Measurements from ENCODE around the gene ATF1. TPM values are rescaled to one million over a fixed set of nuclear protein-coding genes. Genes with fewer than 3 reads are reported as not detected.

The ATF1 gene
- 25.0 and 34.2 TPM in 2 replicates for polyA plus RNA-seq (2012; rRNA removed)
- polyA plus RNA-seq (2012; cell fraction: cytosol; rRNA removed) = 24.0 and 24.6 TPM in 2 replicates
- polyA plus RNA-seq (2012; cell fraction: nucleus; rRNA removed) = 14.2 and 21.5 TPM in 2 replicates

- Histone ChIP-seq H3K4me2 (peak within 1 kb of the TSS; percentile 90), H3K27ac (ENCODE audit: low read depth in 2 of 2, low read length in 1 of 2) (peak within 1 kb of the TSS; percentile 91 to 93), H4K20me1 (ENCODE audit: insufficient read depth) (peaks cover 14% of the 10 kb centered on the region), H3K9me3 (no peaks in the 10 kb centered on the region), H3K79me2 (ENCODE audit: insufficient read depth) (peaks cover 52% of the 10 kb centered on the region), H3K9ac (peak within 1 kb of the TSS; percentile 94), H3K36me3 (replicated peaks in 1 of 2; ENCODE audit: control insufficient read depth in 1 of 2, insufficient read depth in 2 of 2, low read length in 1 of 2) (no peaks in the 10 kb centered on the region), H3K9me2 (no peaks in the 10 kb centered on the region), H3F3A (replicated peaks; ENCODE audit: insufficient read depth) (peaks cover 3% of the 10 kb centered on the region), H3K27me3 (ENCODE audit: insufficient read depth) (no peaks in the 10 kb centered on the region), H2AFZ (ENCODE audit: low read depth) (peak within 1 kb of the TSS; percentile 96), H3K4me1 (ENCODE audit: control insufficient read depth in 1 of 2, insufficient read depth in 2 of 2, low read depth in 1 of 2, low read length in 1 of 2) (peaks cover 8 to 9% of the 10 kb centered on the region in 2 experiments; a peak in 1 of 4 replicates), H3K4me3 (ENCODE audit: low read depth in 2 of 2, low read length in 1 of 2) (peak within 1 kb of the TSS; percentile 71 to 73)
- CTCF ChIA-PET = interaction anchor here (0.6 to 3.4 kb wide), 12 partner anchors 15 to 620 kb away, joined by 3 to 32 read pairs (median 4); partner anchors contain the start of genes DIP2B and SLC11A2
- under 1% methylated on average over 12 of the region's 51 CpGs for WGBS (ENCODE audit: low lambda C conversion rate)
- TF ChIP-seq PBX3 (IDR thresholded peaks at IDR 0.05) = peak; percentile 10; the same call in 1 of the 2 replicates
- TF ChIP-seq EZH2phosphoT487 (IDR thresholded peaks at IDR 0.05; ENCODE audit: borderline replicate concordance, low read depth) = no peak
- TF ChIP-seq TCF12 (IDR thresholded peaks at IDR 0.05) = no peak
- TF ChIP-seq, protein P1, sequence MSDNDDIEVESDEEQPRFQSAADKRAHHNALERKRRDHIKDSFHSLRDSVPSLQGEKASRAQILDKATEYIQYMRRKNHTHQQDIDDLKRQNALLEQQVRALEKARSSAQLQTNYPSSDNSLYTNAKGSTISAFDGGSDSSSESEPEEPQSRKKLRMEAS (IDR thresholded peaks at IDR 0.05; ENCODE audit: low read depth) = peak; percentile 95
- TF ChIP-seq GABPA (IDR thresholded peaks at IDR 0.05; ENCODE audit: low read depth) = peak; percentile 18; the same call in 1 of the 2 replicates
- TF ChIP-seq TAF1 (IDR thresholded peaks at IDR 0.05; ENCODE audit: borderline replicate concordance, low read depth, low read length) = peak; percentile 81
- TF ChIP-seq, protein P2, sequence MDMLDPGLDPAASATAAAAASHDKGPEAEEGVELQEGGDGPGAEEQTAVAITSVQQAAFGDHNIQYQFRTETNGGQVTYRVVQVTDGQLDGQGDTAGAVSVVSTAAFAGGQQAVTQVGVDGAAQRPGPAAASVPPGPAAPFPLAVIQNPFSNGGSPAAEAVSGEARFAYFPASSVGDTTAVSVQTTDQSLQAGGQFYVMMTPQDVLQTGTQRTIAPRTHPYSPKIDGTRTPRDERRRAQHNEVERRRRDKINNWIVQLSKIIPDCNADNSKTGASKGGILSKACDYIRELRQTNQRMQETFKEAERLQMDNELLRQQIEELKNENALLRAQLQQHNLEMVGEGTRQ (IDR thresholded peaks at IDR 0.05; ENCODE audit: borderline replicate concordance, low read depth, low read length) = peak; percentile 85
- peak; percentile 82 for TF ChIP-seq MXI1 (IDR thresholded peaks at IDR 0.05; ENCODE audit: low read depth, low read length)
- no peak for TF ChIP-seq SMC3 (IDR thresholded peaks at IDR 0.05; ENCODE audit: low read depth, low read length)
- peak; percentile 93 for TF ChIP-seq POLR2AphosphoS5 (IDR thresholded peaks at IDR 0.05; ENCODE audit: low read depth, low read length)
- no peak for TF ChIP-seq GATA2 (CRISPR knock-in tag; IDR thresholded peaks at IDR 0.05)
- TF ChIP-seq NFIC (IDR thresholded peaks at IDR 0.05; ENCODE audit: borderline replicate concordance) = no peak
- TF ChIP-seq YY1 (IDR thresholded peaks at IDR 0.05; ENCODE audit: low read depth) = peak; percentile 94
- no peak for TF ChIP-seq ELF1 (IDR thresholded peaks at IDR 0.05)
- TF ChIP-seq CHD2 (IDR thresholded peaks at IDR 0.05; ENCODE audit: low read length, partially characterized antibody) = no peak
- TF ChIP-seq, protein P3, sequence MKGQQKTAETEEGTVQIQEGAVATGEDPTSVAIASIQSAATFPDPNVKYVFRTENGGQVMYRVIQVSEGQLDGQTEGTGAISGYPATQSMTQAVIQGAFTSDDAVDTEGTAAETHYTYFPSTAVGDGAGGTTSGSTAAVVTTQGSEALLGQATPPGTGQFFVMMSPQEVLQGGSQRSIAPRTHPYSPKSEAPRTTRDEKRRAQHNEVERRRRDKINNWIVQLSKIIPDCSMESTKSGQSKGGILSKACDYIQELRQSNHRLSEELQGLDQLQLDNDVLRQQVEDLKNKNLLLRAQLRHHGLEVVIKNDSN (IDR thresholded peaks at IDR 0.05; ENCODE audit: borderline replicate concordance, low read depth) = peak; percentile 97
- DNase-seq = peak; percentile 95
- POLR2A ChIA-PET = interaction anchor here (0.6 to 0.9 kb wide), 4 partner anchors 59 to 314 kb away, joined by 3 read pairs; a partner anchor contains a TSS
Observed at GRCh38 chr12:50763639-50764285, at the start of gene ATF1. Gene ATF1 (plus strand): TSS chr12:50764101. CDS start chr12:50780146, 16,045 bp downstream.
